PFSK-1 (cell line): ENCODE data around the gene ANKRD52.

Experiments used
- FOXP2 ChIP-seq: optimal IDR thresholded peaks from 2 replicates; pipeline ENCODE3; 2011; ENCODE audit warnings: borderline replicate concordance, control low read depth, inconsistent platforms; ENCODE audit not compliant: insufficient read depth; ENCODE audit errors: extremely low read length, extremely low read depth
- REST ChIP-seq, 2 experiments: IDR thresholded peaks; 2 replicates each; pipeline versions ENCODE4 v1.6.1 to v1.8.0; 2011 to 2012; ENCODE audit warnings: low read depth in 2 of 2, low read length in 2 of 2, control low read depth in 1 of 2, inconsistent platforms in 1 of 2, mild to moderate bottlenecking in 1 of 2, moderate library complexity in 1 of 2; ENCODE audit not compliant: insufficient read depth in 1 of 2
- SIN3A ChIP-seq: IDR thresholded peaks from 2 replicates; pipeline ENCODE4 v1.6.1; 2012; ENCODE audit warnings: mild to moderate bottlenecking, low read length, moderate library complexity, borderline replicate concordance; ENCODE audit not compliant: insufficient read depth
- TAF1 ChIP-seq: IDR thresholded peaks from 2 replicates; pipeline ENCODE4 v1.6.1; 2012; ENCODE audit warnings: low read length, control low read depth, borderline replicate concordance; ENCODE audit not compliant: insufficient read depth

- TF ChIP-seq TAF1, result no peak
- TF ChIP-seq FOXP2, result no peak
- no peak for TF ChIP-seq SIN3A
- TF ChIP-seq REST (IDR thresholded peaks at IDR 0.05; ENCODE audit: insufficient read depth in 1 of 2, low read depth in 2 of 2, low read length in 2 of 2), result no peak
Measured at GRCh38 chr12:56208006-56208405, 50.2 kb downstream of the ANKRD52 start.
